HG03558 (cell line): ENCODE measurements around the gene METTL4.
"Not testable (repeated sequence)": the region's sequence is repeated elsewhere in the genome, so short reads cannot be mapped to it uniquely, and the experiment has no call there.

Source experiments
- ATAC-seq: cut with Tn5 transposase; IDR thresholded peaks from one replicate; pipeline ENCODE4 v1.9.1; 2021; ENCODE audit warnings: moderate number of reproducible peaks; ENCODE audit not compliant: unreplicated experiment; ENCODE audit errors: extremely low read depth

Gene METTL4

GRCh38 chr18:2568605-2569004 lies 2.7 kb downstream of the METTL4 start:
- ATAC-seq = no peak

DNA sequence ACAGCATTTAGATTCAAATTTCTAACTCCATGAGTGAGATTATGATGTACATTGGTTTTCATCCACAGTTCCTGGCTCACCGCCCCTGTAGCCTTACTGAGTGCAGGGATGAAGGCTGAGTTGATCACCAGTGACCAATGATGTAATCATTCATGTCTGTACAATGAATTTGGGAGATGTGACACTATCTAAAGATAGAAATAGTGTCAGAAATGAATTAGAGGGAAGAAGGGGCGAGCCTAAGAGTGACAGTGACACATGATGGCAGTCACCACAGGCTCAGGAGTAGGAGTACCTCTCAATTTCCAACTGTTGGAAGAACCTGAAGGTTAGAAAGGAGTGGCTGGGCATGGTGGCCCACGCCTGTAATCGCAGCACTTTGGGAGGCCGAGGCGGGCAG lies 3.2 kb downstream of the METTL4 start:
- no peak for ATAC-seq

GRCh38 chr18:2564373-2564772 lies 6.9 kb downstream of the METTL4 start:
- no peak for ATAC-seq

DNA sequence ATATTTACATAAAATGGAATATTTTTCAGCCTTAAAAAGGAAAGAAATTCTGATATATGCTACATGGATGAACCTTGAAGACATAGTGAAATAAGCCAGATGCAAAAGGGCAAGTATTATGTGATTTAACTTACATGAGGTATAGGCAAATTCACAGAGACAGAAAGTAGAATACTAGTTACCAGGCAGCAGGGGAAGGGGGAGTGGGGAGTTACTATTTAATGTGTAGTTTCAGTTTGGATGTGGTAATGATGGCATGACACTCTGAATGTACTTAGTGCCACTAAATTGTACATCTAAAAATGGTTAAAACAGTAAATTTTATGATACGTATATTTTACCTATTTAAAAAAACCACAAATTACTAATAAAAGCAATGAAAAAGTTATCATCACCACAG lies 12.1 kb downstream of the METTL4 start:
- ATAC-seq = no peak

- ATAC-seq = no peak
Measured at GRCh38 chr18:2557536-2557935, 13.8 kb downstream of the METTL4 start.

DNA sequence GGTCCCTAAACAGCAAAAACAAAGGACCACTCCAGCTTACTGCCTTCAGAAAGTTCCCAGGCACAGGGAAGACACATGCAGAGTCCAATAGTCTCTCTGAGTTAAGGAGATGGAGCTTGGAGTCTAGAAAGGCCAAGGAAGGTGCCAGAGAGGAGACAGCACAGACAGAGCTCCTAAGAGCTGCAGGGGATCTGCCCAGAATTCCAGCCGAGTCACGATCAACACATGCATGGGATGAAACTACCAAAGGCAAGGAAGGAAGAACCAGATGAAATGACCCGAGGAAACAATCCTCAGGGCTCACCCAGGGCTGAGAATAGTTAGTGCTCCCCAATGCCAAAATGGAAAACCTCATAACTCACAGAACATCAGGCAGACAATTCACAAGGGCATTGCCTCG lies 15.4 kb downstream of the METTL4 start:
- ATAC-seq = no peak

DNA sequence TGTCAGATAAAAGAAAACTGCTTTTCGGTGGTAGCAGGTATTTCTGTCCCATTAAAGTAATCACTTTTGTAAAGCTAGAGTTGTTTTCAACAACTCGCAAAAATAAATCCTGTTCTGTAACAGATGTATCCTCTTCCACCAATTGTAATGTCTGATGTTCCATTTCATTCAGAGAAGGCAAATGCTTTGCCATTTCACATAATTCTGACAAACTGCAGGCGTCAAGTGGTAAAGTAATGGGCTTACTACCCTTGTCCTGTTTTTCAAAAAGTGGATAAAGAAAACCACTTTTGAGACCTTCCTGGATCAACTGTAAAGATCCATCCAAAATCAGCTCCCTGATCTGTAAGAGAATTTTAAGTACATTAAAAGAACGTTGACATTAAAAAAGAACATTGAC lies 16.6 kb downstream of the METTL4 start:
- no peak for ATAC-seq

GRCh38 chr18:2551425-2551824 lies 19.9 kb downstream of the METTL4 start:
- ATAC-seq = no peak

DNA sequence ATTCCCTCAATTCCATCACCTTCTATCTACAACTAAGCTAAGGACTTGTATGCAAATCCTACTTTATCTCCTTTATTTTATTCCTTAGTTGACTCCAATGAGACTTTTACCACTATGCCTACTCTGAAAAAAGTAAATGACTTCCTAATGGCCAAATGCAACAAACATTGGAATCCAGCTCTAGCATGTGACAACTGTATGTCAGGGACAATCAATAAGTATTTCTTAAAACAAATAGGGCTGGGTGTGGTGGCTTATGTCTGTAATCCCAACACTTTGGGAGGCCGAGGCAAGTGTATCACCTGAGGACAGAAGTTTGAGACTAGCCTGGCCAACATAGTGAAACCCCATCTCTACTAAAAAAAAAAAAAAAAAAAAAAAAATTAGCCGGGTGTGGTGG lies 21.8 kb downstream of the METTL4 start:
- ATAC-seq = no peak

GRCh38 chr18:2547477-2548087 lies 23.7 kb downstream of the METTL4 start:
- ATAC-seq = no peak

- no peak for ATAC-seq
Measured at GRCh38 chr18:2545155-2545554, 26.1 kb downstream of the METTL4 start.

DNA sequence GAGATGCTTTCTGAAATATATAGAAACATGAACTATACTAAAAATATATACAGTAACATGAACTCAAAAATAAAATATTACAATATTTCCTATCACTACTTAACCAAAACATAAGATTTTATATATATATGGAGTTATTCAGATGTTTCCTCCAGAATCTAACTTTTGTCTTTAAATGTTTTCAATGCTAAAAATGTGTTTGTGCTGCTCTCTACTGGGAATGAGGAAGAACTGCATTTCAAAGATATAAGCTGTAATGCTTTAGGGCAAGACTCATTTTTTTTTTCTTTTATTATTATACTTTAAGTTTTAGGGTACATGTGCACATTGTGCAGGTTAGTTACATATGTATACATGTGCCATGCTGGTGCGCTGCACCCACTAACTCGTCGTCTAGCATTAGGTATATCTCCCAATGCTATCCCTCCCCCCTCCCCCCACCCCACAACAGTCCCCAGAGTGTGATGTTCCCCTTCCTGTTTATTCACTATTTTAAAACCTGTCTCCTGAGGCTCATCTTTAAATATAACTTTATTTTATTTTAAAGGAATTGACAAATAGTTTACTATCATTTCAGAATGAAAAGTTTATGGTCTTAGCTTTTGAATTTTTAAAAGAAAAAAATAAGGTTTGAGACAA lies 29.3 kb downstream of the METTL4 start:
- not testable (repeated sequence) for ATAC-seq

DNA sequence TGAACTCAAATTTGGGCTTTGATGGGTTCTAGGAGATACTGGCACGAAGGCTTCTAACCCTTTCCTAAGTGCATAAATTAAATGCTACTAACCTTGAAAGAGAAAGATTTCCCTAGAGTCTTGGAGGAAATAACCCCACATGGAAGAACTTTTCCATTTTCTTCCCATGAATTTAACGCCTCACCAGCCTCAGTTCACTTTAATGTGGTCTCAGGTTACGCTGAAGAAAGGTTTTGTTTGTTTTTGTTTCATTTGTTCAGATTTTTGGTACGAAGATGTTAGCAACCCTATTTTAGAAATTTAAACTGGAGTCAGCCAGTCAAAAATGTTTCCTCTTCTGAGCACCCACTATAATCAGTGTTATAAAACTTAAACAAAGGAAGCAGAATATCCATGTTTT lies 30.7 kb downstream of the METTL4 start:
- no peak for ATAC-seq

- no peak for ATAC-seq
Measured at GRCh38 chr18:2538844-2539243, 32.5 kb downstream of the METTL4 start.

DNA sequence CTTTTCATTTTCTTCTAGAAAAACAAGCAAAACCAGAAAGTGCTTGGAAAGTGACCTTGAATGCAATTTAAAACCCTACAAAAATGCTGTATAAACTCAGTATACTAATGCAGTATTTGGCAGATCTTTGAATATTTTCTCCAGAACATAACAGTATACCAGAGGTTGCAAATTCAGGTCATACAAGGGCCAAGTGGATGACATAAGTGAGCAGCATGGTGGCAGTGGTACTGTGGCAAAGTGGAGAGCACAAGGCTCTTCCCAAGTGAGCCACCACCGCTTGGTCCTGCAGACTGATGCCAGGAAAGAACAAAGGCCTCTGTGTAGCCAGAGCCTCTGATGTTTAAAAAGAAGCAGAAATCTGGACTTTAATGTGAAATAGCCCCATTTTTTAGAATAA lies 33.1 kb downstream of the METTL4 start:
- no peak for ATAC-seq

DNA sequence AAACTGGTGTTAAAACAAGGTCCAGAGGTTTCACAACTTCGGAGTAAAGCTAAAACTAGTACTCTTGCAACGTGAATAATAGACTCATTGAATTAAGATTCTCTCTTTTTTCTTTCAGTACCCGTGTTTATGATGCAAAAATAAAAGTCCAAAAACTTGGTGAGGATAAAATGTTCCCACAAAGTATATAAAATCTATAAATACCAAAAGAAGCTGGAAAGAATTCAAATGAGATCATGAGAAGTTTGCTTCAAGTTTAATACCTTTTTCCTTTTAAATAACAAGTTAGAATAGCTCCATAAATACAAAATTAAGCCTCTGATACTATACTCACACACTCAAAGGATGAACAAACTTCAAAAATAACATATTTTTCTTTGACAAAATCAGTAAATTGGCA lies 34.0 kb downstream of the METTL4 start:
- no peak for ATAC-seq

- no peak for ATAC-seq
Measured at GRCh38 chr18:2536493-2536892, 34.8 kb downstream of the METTL4 start.

DNA sequence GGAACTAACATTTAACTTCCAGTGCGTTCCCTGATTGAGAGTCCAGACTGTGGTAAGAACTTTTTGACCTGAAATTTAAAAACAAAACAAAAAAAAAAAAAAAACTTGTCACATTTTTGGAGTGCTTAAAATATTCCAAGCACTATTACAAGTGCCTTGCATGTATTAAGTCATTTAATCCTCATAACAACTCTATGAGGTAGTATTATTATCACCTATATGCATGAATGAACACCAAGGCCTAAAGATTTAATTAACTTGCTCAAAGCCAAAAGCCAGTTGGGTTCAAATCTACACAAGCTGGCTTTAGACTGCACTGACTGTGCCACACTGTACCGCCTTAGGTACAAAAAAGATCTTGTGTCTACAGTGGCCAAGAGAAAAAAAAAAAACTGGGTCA lies 35.2 kb downstream of the METTL4 start:
- no peak for ATAC-seq

DNA sequence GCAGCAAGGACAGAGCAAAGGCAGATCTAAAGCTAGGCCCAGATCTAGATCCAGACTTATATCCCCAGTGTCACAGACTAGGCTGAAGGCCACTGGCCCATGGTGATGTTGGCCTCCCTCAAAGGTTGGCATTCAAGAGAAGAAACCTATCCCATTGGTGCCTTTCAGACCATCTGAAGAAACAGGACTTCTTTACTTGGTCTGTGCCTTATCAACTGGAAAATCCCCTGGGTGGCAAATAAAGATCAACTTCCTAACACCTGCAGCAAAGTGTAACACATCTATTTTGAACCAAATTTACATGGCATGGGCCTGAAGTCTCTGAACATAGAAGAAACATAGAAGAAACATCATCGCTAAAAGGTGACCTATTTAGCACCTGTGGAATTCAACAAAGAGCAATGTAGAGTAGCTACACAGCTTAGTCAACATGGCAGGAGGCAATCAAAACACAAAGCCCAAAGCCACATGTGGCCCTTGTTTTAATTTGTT lies 35.8 kb downstream of the METTL4 start:
- ATAC-seq = no peak

DNA sequence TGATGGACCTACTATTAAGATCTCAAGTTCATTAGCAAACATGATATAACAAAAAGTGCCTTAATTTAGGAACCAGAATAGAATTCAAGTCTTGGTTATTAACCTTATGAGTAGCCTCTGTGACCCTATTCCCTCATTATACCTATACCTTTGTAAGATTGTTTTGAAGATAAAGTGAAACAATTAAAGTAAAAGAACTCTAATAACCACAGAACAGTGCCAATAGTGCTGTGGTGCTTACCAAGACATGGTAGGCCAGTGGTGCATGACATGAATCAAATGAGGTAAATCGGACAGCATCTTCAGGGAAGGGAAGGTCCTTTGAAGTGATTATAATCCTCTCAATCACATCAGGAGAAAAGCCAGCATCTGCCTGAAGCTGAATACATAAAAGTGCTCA lies 36.4 kb downstream of the METTL4 start:
- ATAC-seq = no peak

DNA sequence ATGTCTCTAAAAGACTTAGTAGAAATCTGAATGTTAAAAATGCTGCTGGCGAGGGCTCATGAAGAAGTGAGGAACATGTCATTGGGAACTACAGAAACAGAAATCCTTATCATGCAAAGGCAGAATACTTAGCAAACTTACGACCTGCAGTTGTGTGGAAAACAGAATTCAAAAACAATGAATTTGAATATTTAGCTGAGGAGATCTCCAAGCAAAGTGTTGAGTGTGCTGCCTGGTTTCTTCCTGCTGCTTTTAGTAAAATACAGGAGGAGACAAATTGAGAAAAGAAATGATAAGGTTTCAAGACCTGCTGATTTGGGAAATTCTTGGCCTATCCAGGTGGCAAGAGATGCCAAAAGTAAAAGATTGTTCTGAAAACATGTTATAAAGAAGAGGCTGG lies 38.5 kb downstream of the METTL4 start:
- ATAC-seq = no peak

- no peak for ATAC-seq
Measured at GRCh38 chr18:2531751-2532150, 39.6 kb downstream of the METTL4 start.
